Measurements from ENCODE around the gene TMOD3.

The TMOD3 gene

DNA sequence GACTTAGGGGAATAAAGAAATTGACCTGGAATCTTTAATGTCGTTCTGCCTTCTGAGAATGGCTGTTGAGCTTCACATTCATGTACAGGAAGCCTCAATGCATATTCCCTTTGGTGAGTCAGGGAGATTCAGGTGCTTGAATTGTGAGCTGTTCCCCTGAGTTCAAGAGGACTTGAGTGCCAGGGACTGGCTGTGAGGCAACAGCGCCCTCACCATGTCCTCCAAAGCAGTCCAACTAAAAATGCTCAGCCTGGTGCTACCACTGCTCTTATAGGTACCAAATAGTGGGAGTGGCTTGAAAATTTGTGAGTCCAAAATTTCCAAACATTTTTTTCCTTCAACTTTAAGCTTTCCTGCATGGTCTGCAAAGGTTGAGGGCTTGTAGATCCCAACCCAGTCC, 88.0 kb downstream of the TMOD3 start:
- Histone ChIP-seq H3K4me3 (no peak overlapping the region), H3K36me3 (ENCODE audit: insufficient read depth, low read length) (no peaks in the 10 kb centered on the region), H3K9me3 (ENCODE audit: low read depth, low read length) (no peaks in the 10 kb centered on the region), H3K27ac (no peak overlapping the region), H3K9ac (ENCODE audit: insufficient read length) (no peak overlapping the region)
- TF ChIP-seq EZH2 (IDR thresholded peaks at IDR 0.05) (no peak), FOXP2 (optimal IDR thresholded peaks at IDR 0.05; ENCODE audit: control extremely low read depth, extremely low read length, insufficient read depth) (no peak), POLR2AphosphoS5 (IDR thresholded peaks at IDR 0.05; ENCODE audit: borderline replicate concordance, low read depth, low read length) (no peak)
- DNase-seq (ENCODE audit: low read depth, low spot score) = no peak

DNA sequence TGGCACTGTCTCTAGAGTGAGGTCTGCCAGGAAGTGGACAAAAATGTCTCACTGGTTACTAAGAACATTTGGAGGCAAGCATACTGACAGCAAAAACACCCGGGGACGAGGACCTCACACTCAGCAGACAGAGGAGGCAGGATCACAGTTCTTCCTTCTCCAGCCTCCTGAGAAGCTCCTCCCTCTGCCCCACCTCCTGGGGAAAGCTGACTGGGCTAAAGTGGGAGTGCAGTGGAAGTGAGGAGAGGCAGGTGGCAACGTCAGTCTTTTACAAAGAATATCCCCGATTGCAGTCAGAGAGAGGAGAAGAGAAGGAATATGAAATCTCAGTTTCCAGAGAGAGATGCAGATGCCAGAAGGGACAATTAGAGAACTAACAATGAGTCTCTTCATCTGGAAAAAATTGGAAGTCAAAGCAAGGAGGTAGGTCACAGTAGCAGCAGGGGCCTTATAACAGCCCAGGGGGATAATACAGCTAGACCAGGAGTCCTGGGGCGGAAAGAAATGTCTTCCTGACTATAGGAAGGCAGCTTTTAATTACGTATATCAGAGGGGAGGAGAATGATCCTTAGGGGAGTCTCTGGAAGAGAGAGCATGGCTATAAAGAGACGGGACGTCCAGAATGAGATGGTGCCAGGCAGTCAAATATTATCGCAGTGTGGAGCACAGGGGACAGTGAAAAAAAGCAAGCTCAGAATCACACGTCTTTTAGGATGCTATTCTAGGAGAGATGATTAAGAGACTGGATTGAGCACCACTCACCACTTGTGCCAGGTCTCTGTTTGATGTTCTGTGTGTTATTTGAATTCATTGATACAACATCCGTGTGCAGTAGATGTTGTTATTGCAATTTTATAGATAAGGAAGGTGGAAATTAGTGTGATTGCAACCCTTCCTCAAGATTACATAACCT, 95.0 kb downstream of the TMOD3 start:
- no peak overlapping the region for H3K27ac ChIP-seq
- H3K36me3 ChIP-seq (ENCODE audit: insufficient read depth, low read length) = no peaks in the 10 kb centered on the region
- no peak overlapping the region for H3K4me3 ChIP-seq
- no peak overlapping the region for H3K9ac ChIP-seq (ENCODE audit: insufficient read length)
- no peak for DNase-seq (ENCODE audit: low read depth, low spot score)
- no peaks in the 10 kb centered on the region for H3K9me3 ChIP-seq (ENCODE audit: low read depth, low read length)
- TF ChIP-seq FOXP2 (optimal IDR thresholded peaks at IDR 0.05; ENCODE audit: control extremely low read depth, extremely low read length, insufficient read depth) = no peak
- TF ChIP-seq POLR2AphosphoS5 (IDR thresholded peaks at IDR 0.05; ENCODE audit: borderline replicate concordance, low read depth, low read length) = no peak
- no peak for TF ChIP-seq EZH2 (IDR thresholded peaks at IDR 0.05)

DNA sequence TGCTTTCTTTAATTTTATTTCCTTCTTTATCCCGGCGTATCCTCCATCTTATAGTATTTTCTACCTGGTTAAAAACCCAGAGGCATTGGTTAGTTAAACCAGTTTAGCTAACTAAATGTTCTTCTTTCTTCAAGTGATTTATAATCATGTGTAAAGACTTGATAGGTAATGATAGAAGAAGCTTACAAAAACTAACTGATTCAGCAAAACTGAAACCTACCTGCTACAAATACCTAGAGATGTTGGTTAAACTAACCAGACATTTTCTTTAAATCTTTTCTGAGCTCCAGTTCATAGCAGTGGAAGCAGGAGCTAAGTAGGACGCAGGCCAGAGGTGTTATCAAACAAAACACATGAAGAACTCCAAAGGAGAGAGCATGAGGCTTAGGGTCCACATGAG, 97.4 kb downstream of the TMOD3 start:
- no peak for TF ChIP-seq POLR2AphosphoS5 (IDR thresholded peaks at IDR 0.05; ENCODE audit: borderline replicate concordance, low read depth, low read length)
- TF ChIP-seq EZH2 (IDR thresholded peaks at IDR 0.05) = no peak
- TF ChIP-seq FOXP2 (optimal IDR thresholded peaks at IDR 0.05; ENCODE audit: control extremely low read depth, extremely low read length, insufficient read depth) = no peak
- no peaks in the 10 kb centered on the region for H3K9me3 ChIP-seq (ENCODE audit: low read depth, low read length)
- no peak for DNase-seq (ENCODE audit: low read depth, low spot score)
- no peak overlapping the region for H3K4me3 ChIP-seq
- no peak overlapping the region for H3K27ac ChIP-seq
- H3K9ac ChIP-seq (ENCODE audit: insufficient read length) = no peak overlapping the region
- H3K36me3 ChIP-seq (ENCODE audit: insufficient read depth, low read length) = no peaks in the 10 kb centered on the region

- no peak for TF ChIP-seq EZH2 (IDR thresholded peaks at IDR 0.05)
- no peak for TF ChIP-seq POLR2AphosphoS5 (IDR thresholded peaks at IDR 0.05; ENCODE audit: borderline replicate concordance, low read depth, low read length)
- no peak for TF ChIP-seq FOXP2 (optimal IDR thresholded peaks at IDR 0.05; ENCODE audit: control extremely low read depth, extremely low read length, insufficient read depth)
- Histone ChIP-seq H3K9me3 (ENCODE audit: low read depth, low read length) (no peaks in the 10 kb centered on the region), H3K9ac (ENCODE audit: insufficient read length) (no peak overlapping the region), H3K4me3 (no peak overlapping the region), H3K36me3 (ENCODE audit: insufficient read depth, low read length) (0 out of 2 replicates have a peak, but pooled peaks cover 1% of the 10 kb centered on the region), H3K27ac (no peak overlapping the region)
- no peak for DNase-seq (ENCODE audit: low read depth, low spot score)
Observed at GRCh38 chr15:51931016-51931415, 101.6 kb downstream of the TMOD3 start.

DNA sequence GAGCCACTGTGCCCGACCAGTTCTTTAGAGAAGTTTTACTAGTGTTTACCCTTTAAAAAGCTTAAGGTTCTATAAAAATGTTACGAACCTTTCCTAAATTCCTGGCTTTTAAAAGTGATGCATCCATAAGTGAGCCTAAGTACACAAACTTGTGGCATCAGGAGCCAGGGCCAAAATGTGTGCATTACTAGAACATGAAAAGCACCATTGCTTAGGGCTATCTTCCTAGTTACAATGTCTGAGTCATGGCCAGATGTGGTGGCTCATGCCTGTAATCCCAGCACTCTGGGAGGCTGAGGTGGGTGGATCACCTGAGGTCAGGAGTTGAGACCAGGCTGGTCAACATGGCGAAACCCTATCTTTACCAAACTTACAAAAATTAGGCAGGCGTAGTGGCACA, 102.2 kb downstream of the TMOD3 start:
- Histone ChIP-seq H3K27ac (no peak overlapping the region), H3K4me3 (no peak overlapping the region), H3K36me3 (ENCODE audit: insufficient read depth, low read length) (0 out of 2 replicates have a peak, but pooled peaks cover 6% of the 10 kb centered on the region), H3K9me3 (ENCODE audit: low read depth, low read length) (no peaks in the 10 kb centered on the region), H3K9ac (ENCODE audit: insufficient read length) (no peak overlapping the region)
- no peak for TF ChIP-seq POLR2AphosphoS5 (IDR thresholded peaks at IDR 0.05; ENCODE audit: borderline replicate concordance, low read depth, low read length)
- TF ChIP-seq FOXP2 (optimal IDR thresholded peaks at IDR 0.05; ENCODE audit: control extremely low read depth, extremely low read length, insufficient read depth) = no peak
- no peak for TF ChIP-seq EZH2 (IDR thresholded peaks at IDR 0.05)
- no peak for DNase-seq (ENCODE audit: low read depth, low spot score)

GRCh38 chr15:51932161-51932560, 102.7 kb downstream of the TMOD3 start:
- no peak overlapping the region for H3K4me3 ChIP-seq
- no peak overlapping the region for H3K9ac ChIP-seq (ENCODE audit: insufficient read length)
- DNase-seq (ENCODE audit: low read depth, low spot score) = no peak
- H3K9me3 ChIP-seq (ENCODE audit: low read depth, low read length) = no peaks in the 10 kb centered on the region
- H3K27ac ChIP-seq = no peak overlapping the region
- 0 out of 2 replicates have a peak, but pooled peaks cover 6% of the 10 kb centered on the region for H3K36me3 ChIP-seq (ENCODE audit: insufficient read depth, low read length)
- TF ChIP-seq EZH2 (IDR thresholded peaks at IDR 0.05) (no peak), FOXP2 (optimal IDR thresholded peaks at IDR 0.05; ENCODE audit: control extremely low read depth, extremely low read length, insufficient read depth) (no peak), POLR2AphosphoS5 (IDR thresholded peaks at IDR 0.05; ENCODE audit: borderline replicate concordance, low read depth, low read length) (no peak)

DNA sequence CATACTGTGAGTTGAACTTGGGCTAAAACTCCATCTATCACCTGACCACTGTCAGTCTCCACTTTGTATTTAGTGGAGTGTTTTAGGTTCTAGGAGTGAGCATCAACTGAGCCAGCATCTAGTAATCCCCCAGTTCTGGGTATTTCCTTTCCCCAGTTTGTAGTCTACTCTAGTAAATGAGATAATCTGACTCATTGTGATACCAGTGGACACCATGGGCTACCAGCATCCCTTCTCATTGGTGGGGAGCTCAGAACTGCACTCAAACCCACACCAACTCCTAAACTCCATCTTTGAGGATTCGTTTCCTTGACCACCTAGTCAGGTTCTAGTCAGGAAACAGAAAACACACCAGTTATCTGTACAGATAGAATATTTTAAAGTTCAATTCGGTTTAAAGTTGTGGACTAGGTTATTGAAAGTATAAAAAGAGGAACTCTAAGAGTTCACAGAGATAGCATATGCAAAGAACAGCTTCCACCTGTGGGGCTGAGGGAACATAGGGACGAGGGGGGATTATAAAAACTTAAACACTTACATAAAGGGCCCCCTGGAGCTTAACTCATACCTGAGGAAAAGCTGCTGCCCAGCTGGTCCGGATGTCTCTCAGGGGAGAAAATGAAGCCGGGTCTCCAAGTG, 106.1 kb downstream of the TMOD3 start:
- Histone ChIP-seq H3K9me3 (ENCODE audit: low read depth, low read length) (no peaks in the 10 kb centered on the region), H3K4me3 (no peak overlapping the region), H3K36me3 (ENCODE audit: insufficient read depth, low read length) (peaks cover 18% of the 10 kb centered on the region; the same call in 1 of the 2 replicates), H3K9ac (ENCODE audit: insufficient read length) (no peak overlapping the region), H3K27ac (no peak overlapping the region)
- TF ChIP-seq FOXP2 (optimal IDR thresholded peaks at IDR 0.05; ENCODE audit: control extremely low read depth, extremely low read length, insufficient read depth) = no peak
- no peak for TF ChIP-seq POLR2AphosphoS5 (IDR thresholded peaks at IDR 0.05; ENCODE audit: borderline replicate concordance, low read depth, low read length)
- no peak for TF ChIP-seq EZH2 (IDR thresholded peaks at IDR 0.05)
- no peak for DNase-seq (ENCODE audit: low read depth, low spot score)

DNA sequence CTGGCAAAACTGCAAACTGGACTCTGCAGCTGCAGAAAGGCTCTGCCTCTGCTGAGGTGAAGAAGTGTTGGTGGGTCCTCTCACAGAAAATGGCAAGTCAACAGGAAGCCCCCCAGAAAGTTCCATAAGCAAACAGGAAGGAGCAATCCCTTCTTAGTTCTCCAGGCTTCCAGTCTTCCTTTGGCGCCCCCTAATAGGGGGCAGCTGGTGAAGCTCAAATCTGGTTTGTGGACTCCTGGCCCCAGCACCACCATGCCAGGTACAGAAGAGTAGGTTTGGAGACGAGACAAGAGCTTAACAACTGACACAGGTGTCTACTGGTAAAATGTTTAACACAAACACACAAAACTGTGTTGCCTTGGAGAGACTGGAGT, 106.6 kb downstream of the TMOD3 start:
- H3K4me3 ChIP-seq = no peak overlapping the region
- TF ChIP-seq EZH2 (IDR thresholded peaks at IDR 0.05) (no peak), POLR2AphosphoS5 (IDR thresholded peaks at IDR 0.05; ENCODE audit: borderline replicate concordance, low read depth, low read length) (no peak), FOXP2 (optimal IDR thresholded peaks at IDR 0.05; ENCODE audit: control extremely low read depth, extremely low read length, insufficient read depth) (no peak)

More for the DNA sequence above, 106.6 kb downstream of the TMOD3 start:
- no peak overlapping the region for H3K9ac ChIP-seq (ENCODE audit: insufficient read length)
- peaks cover 19% of the 10 kb centered on the region; the same call in 1 of the 2 replicates for H3K36me3 ChIP-seq (ENCODE audit: insufficient read depth, low read length)
- H3K27ac ChIP-seq = no peak overlapping the region
- H3K9me3 ChIP-seq (ENCODE audit: low read depth, low read length) = no peaks in the 10 kb centered on the region
- no peak for DNase-seq (ENCODE audit: low read depth, low spot score)
